ENCODE results near the gene RAP1B.
"Not testable (repeated sequence)": the region's sequence is repeated elsewhere in the genome, so short reads cannot be mapped to it uniquely, and the experiment has no call there.

RAP1B gene

DNA sequence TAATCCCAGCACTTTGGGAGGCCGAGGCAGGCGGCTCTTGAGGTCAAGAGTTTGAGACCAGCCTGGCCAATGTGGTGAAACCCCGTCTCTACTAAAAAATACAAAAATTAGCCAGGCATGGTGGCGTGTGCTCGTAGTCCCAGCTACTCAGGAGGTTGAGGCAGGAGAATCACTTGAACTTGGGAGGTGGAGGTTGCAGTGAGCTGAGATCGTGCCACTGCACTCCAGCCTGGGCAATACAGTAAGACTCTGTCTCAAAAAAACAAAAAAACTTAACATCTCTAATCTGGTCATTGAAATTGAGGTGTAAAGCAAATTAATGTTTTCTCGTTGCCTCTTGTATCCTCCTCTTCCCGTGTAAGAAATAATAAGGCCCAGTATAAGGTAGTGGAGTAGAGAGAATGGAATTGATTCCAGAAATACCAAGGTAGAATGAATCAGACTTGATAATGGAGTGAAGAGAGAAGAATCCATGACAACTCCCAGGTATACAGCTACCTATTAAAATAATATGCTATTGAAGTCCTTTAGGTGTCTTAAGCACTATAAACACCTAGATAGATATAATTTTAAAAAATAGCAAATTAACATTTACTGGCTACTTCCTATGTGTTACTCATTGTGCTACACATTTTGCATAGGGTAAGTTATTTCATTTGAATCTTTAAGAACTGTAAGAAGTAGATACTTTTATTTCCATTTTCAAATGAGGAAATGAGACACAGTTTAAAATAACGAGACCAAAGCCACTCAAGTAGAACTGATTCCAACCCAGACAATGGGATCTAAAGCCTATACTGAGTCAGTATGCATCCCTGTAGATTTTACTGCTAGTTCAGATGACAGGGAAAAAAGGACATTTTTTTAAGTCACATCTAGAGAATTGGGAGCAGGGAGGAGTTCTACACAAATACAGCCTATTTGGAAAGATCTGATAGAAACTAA lies 23.2 kb downstream of the RAP1B start:
- DNase-seq (ENCODE audit: low read depth in 2 of 3, low spot score in 1 of 3): no peak

DNA sequence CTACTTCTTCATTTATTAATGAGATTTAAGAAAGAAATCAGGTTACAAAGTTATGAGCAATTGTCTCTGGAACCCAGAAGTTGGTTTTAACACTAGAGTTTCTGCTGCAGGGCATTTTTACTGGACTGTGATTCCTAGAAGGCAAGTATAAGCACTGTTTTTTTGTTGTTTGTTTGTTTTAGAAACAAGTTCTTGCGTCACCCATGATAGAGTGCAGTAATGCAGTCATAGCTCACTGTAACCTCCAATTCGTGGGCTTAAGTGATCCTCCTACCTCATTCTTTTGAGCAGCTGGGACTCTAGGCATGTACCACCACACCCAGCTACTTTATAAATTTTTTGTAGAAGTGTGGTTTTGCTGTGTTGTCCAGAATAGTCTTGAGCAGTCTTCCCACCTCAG lies 25.6 kb downstream of the RAP1B start:
- no peak for DNase-seq (ENCODE audit: low read depth in 2 of 3, low spot score in 1 of 3)

DNA sequence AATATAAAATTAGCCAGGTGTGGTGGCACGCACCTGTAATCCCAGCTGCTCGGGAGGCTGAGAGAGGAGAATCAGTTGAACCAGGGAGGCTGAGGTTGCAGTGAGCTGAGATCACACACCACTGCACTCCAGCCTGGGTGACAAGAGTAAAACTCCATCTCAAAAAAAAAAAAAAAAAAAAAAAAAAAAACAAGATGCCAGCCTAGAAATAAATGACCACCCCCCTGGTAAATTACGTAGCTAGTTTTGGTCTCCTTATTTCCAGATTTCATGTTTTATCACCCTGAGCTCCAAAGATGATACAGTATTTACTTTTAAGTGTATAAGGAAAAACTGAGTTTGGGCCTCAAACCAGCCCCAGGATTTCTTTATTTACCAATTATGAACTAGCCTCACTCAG lies 26.7 kb downstream of the RAP1B start:
- not testable (repeated sequence) for DNase-seq (ENCODE audit: low read depth in 2 of 3, low spot score in 1 of 3)

DNA sequence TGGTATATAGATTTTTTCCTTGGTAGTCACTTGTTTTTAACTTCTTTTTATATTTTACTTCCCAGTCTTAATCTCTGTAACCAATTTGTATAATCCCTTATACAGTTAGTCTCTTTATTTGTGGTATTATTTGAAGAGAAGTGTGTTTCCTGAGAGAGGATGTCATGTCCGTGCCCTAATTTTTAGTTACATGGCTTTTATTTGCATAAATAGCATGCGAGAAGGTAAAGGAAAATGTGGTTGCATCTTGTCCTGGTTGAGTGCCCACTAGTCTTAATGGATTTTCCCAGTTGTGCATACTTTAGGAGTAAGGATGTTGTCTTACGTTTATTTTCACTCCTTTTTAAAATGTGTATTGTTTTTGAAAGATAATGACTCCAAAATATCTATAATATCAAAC lies 27.5 kb downstream of the RAP1B start:
- DNase-seq (ENCODE audit: low read depth in 2 of 3, low spot score in 1 of 3): no peak

DNA sequence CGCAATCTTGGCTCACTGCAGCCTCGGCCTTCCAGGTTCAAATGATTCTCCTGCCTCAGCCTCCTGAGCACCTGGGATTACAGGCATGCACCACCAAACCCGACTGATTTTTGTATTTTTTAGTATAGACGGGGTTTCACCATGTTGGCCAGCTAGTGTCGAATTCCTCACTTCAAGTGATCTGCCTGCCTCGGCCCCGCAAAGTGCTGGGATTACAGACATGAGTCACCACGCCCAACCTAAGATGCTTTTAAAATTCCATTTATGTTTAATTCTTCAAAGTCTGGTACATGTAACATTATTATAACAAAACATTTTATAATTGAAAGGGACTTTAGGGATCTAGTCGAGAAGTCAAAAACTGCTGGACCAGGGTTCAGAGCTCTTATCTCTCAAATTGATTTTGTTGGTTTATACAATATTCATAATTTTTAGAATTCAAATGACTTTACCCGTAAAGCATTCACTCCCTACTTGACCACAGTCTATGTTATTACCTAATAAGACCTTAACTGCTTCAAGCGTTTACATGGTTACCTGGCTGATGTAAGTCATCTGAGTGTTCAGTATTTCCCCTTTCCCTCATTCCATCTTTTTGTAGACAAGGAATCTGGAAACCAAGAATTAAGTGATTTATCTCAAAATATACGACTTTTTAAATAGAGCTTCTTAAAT lies 28.2 kb downstream of the RAP1B start:
- no peak for DNase-seq (ENCODE audit: low read depth in 2 of 3, low spot score in 1 of 3)

DNA sequence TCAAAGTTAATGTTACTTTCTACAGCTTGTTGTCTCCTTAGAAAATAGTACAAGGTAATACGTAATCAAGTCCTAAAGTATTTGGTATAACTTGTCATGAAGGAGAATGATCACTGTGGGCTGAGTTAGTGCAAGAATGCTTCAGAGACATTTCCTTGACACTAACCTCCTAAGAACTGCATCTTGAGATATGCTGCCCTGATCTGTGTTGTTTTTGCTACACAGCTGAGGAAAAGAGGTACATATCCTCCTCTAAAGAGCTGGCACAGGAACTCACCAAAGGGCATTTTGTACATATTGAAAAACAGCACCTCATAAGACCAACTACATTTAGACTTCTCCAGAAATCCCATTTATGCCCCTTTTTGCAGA lies 28.7 kb downstream of the RAP1B start:
- DNase-seq (ENCODE audit: low read depth in 2 of 3, low spot score in 1 of 3): no peak

DNA sequence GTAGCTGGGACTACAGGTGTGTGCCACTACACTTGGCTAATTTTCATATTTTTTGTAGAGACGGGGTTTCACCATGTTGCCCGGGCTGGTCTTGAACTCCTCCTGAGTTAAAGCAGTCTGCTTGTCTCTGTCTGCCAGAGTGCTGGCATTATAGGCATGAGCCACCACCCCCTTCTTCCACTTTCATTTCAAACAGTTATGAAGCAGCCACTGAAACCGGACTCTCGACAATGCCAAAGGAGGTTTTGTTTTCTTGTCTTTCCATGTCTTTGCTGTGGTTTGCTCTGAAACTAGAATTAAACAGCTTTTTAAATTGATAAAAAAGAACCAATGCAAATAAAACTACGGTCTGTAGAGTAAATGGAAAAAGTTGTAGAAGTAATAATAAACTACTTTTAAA lies 30.4 kb downstream of the RAP1B start:
- peak; percentile 35 to 50 (median 46) for DNase-seq (ENCODE audit: low read depth in 2 of 3, low spot score in 1 of 3)

DNA sequence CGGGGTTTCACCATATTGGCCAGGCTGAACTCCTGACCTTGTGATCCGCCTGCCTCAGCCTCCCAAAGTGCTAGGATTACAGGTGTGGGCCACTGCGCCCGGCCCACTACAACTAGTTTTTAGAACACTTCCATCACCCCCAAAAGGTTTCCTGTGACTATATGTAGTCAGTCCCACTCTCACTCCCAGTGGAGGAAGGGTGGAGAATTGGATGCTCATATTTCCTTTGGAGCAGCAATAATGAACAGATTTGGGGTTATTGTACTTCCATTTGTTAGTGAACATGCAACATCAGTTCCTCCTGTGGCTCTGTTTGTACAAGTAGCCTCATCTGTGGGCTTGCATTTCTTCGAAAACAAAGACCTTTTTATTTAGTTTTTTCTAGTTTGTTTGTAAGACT lies 35.8 kb downstream of the RAP1B start:
- no peak for DNase-seq (ENCODE audit: low read depth in 2 of 3, low spot score in 1 of 3)

DNA sequence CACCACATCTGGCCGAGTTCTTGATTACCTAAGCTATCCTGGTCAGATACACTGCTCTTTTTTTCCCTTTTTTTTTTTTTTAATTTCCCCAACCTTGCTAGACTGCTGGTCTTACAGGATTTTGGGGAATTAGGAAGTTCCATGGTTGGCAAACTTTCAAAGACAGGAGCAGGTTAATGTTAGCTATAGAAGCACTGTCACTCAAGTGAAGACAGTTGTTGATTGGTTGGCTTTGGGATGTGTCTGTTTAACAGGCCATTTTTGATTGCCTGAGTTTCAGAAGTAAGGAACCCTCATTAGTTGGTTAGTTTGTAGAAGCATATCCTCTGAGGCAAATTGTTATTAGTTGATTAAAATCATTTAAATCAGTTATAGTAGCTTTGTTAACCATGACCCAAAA lies 36.8 kb downstream of the RAP1B start:
- no peak for DNase-seq (ENCODE audit: low read depth in 2 of 3, low spot score in 1 of 3)

DNA sequence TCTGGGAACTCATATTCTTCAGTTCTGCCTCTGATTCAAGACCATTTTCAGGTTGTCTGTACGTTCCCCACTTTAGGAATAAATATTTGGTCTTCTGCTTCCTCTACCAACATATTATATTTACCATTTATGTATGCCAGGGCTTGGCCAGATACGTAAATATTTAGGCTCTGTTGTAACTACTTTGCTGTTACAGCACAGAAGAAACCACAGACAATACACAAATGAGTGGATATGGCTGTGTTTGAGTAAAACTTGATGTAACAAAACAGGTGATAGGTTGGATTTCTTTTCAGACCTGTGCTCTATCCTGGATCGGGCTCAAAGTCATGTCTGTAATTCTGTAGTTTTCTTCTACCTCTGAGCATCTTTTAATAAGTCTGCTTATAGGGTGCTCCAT lies 37.5 kb downstream of the RAP1B start:
- DNase-seq (ENCODE audit: low read depth in 2 of 3, low spot score in 1 of 3): no peak

DNA sequence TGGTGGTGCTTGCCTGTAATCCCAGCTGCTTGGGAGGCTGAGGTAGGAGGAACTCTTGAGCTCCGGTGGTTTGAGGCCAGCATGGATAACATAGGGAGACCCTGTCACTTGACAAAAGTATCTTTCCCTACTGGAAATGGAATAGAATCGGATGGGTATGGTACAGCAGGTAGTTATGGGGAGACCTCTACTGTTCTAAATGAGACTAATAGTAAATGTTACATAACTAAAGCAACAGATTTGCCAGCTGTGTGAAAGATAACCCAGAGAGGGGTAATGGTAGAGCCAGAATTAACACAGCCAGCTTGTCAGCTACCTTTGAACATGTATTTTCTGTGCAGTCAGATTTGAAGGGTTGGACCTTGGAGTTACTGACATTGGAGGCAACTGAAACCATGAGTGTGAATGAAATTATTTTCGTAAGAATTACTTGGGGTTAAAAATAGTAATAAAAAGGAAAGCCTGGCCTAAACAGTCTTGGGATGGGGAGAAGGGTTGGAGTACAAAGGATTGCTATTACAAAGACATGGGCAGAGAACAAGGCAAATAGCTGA lies 54.4 kb downstream of the RAP1B start:
- no peak for DNase-seq (ENCODE audit: low read depth in 2 of 3, low spot score in 1 of 3)

DNA sequence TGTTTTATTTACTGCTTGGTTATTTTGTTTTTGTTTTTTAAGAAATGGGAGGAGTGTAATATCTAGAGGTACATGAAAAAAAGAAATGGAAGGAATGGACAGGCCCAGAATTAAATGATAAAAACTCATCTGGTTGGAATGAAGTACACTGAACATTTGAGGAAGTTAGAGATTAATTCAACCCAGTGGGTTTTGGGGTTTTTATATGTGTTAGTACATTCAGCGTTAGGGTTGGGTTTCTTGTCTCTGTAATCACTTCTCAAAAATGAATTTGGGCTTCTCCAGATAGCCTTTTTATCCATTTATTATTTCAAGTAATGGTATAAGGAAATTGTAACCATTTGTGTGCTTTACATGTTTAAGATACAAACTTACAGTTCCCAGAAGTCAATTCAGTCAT lies 56.6 kb downstream of the RAP1B start:
- DNase-seq (ENCODE audit: low read depth in 2 of 3, low spot score in 1 of 3): no peak

DNA sequence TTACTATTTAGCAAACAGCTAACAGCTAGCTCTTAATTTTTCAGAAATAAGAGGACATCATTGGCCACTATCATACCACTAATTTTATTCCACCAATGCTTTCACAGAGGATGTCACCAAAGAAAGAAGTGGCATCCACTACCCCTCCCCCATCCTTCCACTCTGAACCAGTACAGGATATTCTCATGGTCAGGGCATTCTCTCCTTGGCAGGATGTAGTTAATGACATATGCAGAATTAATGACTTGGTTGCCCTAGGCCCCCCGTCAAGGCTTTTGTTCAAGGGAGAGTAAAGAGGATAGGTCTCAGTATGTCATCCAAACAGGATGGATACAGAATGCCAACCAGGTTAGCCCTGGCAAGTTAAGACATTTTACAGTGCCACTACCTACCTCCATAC lies 57.2 kb downstream of the RAP1B start:
- DNase-seq (ENCODE audit: low read depth in 2 of 3, low spot score in 1 of 3): no peak

DNA sequence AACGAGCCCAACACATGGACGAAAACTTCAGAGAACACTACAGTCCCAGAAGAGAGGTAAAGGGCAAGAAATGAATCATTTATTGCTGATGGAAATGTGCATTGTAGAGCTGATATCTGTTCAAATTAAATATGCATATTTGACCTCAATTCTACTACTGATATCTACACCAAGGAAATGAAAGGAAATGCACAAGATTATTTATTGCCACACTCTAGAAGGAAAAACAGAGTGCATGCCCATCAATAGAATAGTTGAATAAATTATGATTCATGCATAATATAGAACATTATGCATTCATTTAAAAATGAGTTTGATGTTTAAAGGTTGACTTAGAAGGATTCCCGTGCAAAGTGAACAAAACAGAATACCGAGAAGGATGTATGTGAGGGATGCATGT lies 60.5 kb downstream of the RAP1B start:
- no peak for DNase-seq (ENCODE audit: low read depth in 2 of 3, low spot score in 1 of 3)

DNA sequence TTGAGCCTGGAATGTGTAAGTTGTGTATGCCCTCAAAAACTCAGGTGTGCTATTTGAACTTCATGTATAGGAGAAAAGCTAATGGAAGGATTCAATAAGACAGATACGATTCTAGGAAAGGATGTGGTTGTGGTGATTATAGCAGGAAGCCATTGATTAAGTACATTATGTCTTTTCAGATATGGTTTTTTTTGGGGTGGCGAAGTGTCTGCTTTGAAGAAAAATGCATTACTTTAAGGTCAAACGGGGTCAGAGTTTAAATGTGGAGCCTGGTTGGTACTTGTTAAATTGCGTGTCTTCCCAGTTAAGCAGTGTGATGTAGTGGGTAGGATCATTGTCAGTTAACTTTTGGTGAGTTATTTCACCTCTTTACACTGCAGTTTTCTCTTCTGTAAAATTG lies 63.1 kb downstream of the RAP1B start:
- DNase-seq (ENCODE audit: low read depth in 2 of 3, low spot score in 1 of 3): peak in 1 of 3 donors; percentile 8

DNA sequence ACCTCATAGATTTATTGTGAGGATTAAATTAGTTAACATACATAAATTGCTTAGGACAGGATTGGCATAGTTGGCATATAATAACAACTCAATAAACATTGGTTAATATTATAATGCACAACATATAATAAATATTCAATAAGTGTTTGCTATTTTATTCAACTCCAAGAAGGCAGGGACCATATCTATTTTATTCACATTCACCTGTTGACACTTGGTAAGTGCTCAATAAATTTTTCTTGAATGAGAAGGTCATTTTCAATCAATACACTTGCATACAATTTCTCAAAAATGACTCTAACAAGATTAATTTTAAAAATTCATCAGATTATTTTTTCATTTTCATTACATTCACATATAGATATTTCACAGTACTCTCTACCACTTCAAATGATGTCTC lies 63.7 kb downstream of the RAP1B start:
- no peak for DNase-seq (ENCODE audit: low read depth in 2 of 3, low spot score in 1 of 3)

DNA sequence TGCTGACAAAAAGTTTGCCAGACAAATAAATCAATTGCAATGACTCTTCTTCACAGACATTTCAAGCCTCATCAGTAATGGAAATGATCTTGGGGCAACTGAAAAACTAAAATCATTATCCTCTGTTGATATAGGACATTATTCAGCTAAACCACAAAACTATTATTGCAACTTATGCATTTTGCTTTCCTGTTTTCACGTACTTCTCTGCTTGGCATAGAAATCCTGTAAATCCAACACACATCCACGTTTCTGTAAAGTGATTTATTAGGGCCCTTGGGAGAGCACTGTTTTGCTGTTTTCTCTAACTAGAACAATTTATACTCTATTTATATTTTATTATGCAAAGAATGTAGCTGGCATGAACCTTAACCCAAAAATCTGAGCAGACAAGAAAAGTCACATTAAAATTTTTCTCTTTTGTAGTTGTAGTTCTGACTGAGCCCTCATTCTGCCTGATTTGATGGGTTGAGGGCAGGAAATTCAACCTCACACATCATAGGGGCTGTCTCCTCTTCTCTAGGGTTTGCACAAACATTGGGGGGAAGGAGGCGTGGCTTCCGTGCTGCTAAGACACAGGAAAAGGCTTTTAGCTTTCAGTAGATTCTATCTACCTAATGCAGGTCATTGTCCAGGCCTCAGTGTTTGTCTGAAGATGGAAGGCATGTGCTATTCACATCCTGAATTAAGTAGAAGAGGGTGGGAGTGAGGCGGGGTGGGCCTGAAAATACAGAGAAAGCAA lies 64.6 kb downstream of the RAP1B start:
- DNase-seq (ENCODE audit: low read depth in 2 of 3, low spot score in 1 of 3): peak in 2 of 3 donors; percentile 18 to 20

DNA sequence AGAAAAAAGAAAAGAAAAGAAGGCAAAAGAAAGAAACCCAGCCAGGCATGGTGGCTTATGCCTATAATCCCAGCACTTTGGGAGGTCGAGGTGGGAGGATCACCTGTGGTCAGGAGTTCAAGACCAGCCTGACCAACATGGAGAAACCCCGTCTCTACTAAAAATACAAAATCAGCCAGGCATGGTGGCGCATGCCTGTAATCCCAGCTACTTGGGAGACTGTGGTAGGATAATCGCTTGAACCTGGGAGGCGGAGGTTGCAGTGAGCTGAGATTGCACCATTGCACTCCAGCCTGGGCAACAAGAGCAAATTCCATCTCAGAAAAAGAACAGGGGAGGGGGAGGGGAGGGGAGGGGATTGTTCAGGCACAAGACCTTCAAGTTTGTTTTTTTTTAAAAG lies 66.2 kb downstream of the RAP1B start:
- DNase-seq (ENCODE audit: low read depth in 2 of 3, low spot score in 1 of 3): not testable (repeated sequence)

DNA sequence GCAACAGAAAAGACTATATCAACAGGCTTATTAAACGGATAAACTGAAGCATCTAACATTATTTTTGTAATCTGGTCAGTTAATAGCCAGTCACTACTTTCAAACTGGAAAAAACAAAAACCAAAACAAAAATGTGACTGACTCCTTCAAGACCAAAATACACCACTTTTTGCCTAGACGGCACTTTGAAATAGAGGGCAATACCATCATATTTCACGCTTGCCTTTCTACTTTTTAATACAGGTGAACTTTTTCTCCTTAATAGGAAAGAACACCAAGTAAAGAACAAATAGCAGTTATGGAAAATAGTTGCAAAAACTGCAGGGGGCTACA lies 75.5 kb downstream of the RAP1B start:
- DNase-seq (ENCODE audit: low read depth in 2 of 3, low spot score in 1 of 3): no peak

DNA sequence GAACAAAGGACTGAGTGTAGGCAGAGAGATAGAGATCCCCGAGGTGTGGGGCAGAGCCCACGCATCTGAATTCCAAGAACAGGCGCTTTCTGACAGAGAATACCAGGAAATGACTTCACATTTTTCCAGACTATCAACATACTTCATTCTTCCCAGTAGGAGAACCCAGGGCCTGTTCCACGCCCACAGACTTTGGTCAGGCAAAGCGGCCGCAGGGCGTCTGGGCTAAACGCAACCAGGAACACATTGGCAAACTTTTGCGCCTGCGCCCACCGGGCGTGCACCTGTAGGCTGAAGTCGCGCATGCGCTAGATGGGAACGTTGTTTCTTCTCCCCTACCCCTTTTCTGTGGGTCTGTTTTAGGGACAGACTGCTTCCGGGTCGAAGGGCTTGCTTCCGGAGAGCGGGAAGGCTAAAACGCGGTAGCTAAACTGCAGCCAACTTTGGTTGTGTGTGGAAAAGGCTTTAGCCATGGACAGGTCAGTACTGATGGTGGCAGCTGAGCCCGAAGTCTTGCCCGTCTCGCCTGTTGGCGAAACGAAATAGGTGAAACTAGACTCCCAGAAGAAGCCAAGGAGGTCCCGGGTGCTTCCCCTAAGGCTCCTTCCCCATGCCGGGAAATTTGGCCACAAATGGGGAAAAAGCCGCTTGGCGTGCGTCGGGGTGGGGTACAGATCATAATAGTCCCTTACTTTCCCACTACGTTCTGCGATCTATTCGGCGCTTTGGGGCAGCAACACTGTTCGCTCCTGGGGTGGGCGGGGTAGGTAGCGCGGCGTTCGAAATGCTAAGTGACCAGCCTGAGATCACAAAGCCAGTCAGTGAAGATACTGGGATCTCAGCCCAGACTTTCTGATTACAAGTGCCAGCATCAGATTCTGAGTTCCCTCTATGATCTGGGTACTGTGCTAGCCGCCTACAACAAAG lies 76.2 kb downstream of the RAP1B start, which contains the start of gene NUP107:
Gene NUP107 (plus strand): TSS at position 384 of the 927 bp plus-strand sequence. CDS start 88 bp downstream, at position 472.
- DNase-seq (ENCODE audit: low read depth in 2 of 3, low spot score in 1 of 3): peak; percentile 95 to 97 (median 96)
